HCT116 (cell line): Measurements from ENCODE around the gene TAS1R1.

Experiments used
- POLR2A ChIP-seq: IDR thresholded peaks from 2 replicates; pipeline ENCODE4 v1.7.0; 2011; ENCODE audit warnings: borderline replicate concordance; ENCODE audit not compliant: insufficient read depth, insufficient read length; ENCODE audit errors: extremely low read depth
- REST ChIP-seq: IDR thresholded peaks from 2 replicates; pipeline ENCODE4 v1.6.1; 2012; ENCODE audit warnings: low read depth

DNA sequence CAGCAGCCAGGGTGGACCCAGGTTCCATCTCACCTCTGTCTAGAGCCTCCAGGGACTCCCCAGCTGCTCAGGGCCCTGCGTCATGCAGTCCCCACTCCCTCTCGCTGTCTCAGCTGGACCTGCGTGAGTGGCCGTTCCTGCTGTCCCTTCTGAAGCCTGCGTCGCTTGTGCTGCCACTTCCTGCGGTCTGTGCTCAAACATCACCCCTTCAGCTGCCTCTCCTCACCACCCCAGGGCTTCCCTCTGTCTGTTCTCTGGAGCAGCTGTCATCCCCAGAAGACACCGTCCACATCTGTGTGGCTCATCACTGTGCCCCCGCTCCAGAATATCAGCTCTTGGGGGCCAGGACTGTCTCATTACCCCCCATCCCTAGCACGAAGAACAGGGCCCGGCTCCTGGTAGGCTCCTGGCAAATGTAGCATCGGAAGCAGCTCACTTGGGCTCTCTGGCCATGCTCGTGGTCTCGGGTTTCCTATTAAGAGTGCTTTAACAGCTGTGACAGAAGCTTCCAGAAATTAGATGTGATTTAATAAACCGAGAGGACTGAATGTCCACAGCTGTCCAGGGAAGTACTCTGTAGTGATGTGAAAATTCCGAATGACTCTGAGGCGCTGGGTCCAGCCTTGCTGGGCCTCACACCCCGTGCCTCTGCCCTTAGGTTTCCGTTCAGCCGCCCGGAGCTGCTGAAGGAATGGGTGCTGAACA lies 72.9 kb downstream of the TAS1R1 start:
- TF ChIP-seq POLR2A (no peak), REST (no peak)
